Liver (tissue), 9 donors: ENCODE data around the gene PRDX2. TPM values are rescaled to one million over a fixed set of nuclear protein-coding genes. Genes with fewer than 3 reads are reported as not detected.

Source experiments
- DNase-seq: peaks from one replicate; pipeline ENCODE4 v3.0.0-alpha.2; 2017; ENCODE audit warnings: low spot score
- H3K27ac ChIP-seq, 2 donors: one replicate each; pipeline ENCODE4 v1.7.0; 2013; ENCODE audit warnings: inconsistent platforms in 2 of 2, low read length in 2 of 2, control low read depth in 1 of 2, low read depth in 1 of 2, mild to moderate bottlenecking in 1 of 2
- H3K27me3 ChIP-seq, 4 donors: one replicate each; pipeline versions ENCODE4 v1.6.1 to v1.7.0; 2013; ENCODE audit warnings: low read length in 3 of 4, inconsistent platforms in 1 of 4, mild to moderate bottlenecking in 1 of 4, moderate library complexity in 1 of 4; ENCODE audit not compliant: control insufficient read depth in 4 of 4, insufficient read depth in 4 of 4
- H3K36me3 ChIP-seq, 4 donors: one replicate each; pipeline versions ENCODE4 v1.6.1 to v1.7.0; 2013; ENCODE audit warnings: low read length in 3 of 4, mild to moderate bottlenecking in 3 of 4, low read depth in 1 of 4, moderate library complexity in 1 of 4; ENCODE audit not compliant: control insufficient read depth in 4 of 4, insufficient read depth in 3 of 4
- H3K4me1 ChIP-seq, 4 donors: one replicate each; pipeline versions ENCODE4 v1.6.1 to v1.7.0; 2013; ENCODE audit warnings: low read length in 3 of 4, mild to moderate bottlenecking in 3 of 4, moderate library complexity in 1 of 4; ENCODE audit not compliant: control insufficient read depth in 4 of 4, insufficient read depth in 4 of 4
- H3K4me3 ChIP-seq, 3 donors: one replicate each; pipeline versions ENCODE4 v1.6.1 to v1.7.0; 2013; ENCODE audit warnings: low read length in 3 of 3, control low read depth in 1 of 3, low read depth in 1 of 3, mild to moderate bottlenecking in 1 of 3
- H3K9ac ChIP-seq, 2 donors: one replicate each; pipeline ENCODE4 v1.7.0; 2013; ENCODE audit warnings: low read length in 2 of 2, mild to moderate bottlenecking in 2 of 2, moderate library complexity in 2 of 2, control low read depth in 1 of 2, low read depth in 1 of 2
- H3K9me3 ChIP-seq, 4 donors: one replicate each; pipeline versions ENCODE4 v1.6.1 to v1.7.0; 2013; ENCODE audit warnings: low read length in 3 of 4; ENCODE audit not compliant: control insufficient read depth in 4 of 4
- EGR1 ChIP-seq, 2 donors: IDR thresholded peaks; 2 replicates each; pipeline ENCODE4 v1.6.1; 2016 to 2018; ENCODE audit warnings: antibody characterized with exemption in 2 of 2, low read depth in 2 of 2
- FOXA2 ChIP-seq: IDR thresholded peaks from 2 replicates; pipeline ENCODE4 v1.6.1; 2016; ENCODE audit warnings: antibody characterized with exemption
- GABPA ChIP-seq, 2 donors: IDR thresholded peaks in 1 of 2; conservative IDR thresholded peaks in 1 of 2; 2 replicates each; pipeline ENCODE4 v1.6.1; 2016; ENCODE audit warnings: antibody characterized with exemption in 2 of 2, mild to moderate bottlenecking in 1 of 2, moderate library complexity in 1 of 2
- NR2F2 ChIP-seq: IDR thresholded peaks from 2 replicates; pipeline ENCODE4 v1.6.1; 2016; ENCODE audit warnings: antibody characterized with exemption
- RAD21 ChIP-seq, 2 donors: IDR thresholded peaks; 2 replicates each; pipeline ENCODE4 v1.6.1; 2016; ENCODE audit warnings: antibody characterized with exemption in 2 of 2, mild to moderate bottlenecking in 2 of 2
- RXRA ChIP-seq, 2 donors: IDR thresholded peaks; 2 replicates each; pipeline ENCODE4 v1.6.1; 2017 to 2018; ENCODE audit warnings: antibody characterized with exemption in 2 of 2, mild to moderate bottlenecking in 1 of 2
- SP1 ChIP-seq: IDR thresholded peaks from 2 replicates; pipeline ENCODE4 v1.6.1; 2018; ENCODE audit warnings: antibody characterized with exemption, mild to moderate bottlenecking
- TAF1 ChIP-seq: conservative IDR thresholded peaks from 2 replicates; pipeline ENCODE4 v1.6.1; 2016; ENCODE audit warnings: antibody characterized with exemption, mild to moderate bottlenecking
- YY1 ChIP-seq: IDR thresholded peaks from 2 replicates; pipeline ENCODE4 v1.6.1; 2016; ENCODE audit warnings: antibody characterized with exemption, mild to moderate bottlenecking
- ZBTB33 ChIP-seq: IDR thresholded peaks from 2 replicates; pipeline ENCODE4 v1.6.1; 2016; ENCODE audit warnings: antibody characterized with exemption
- WGBS: extraction: QIAGEN DNeasy Blood & Tissue Kit; methylation state at CpG from one replicate; pipeline ENCODE4 v1.1.7; 2013; 5-methylcytosine and 5-hydroxymethylcytosine counted together
- polyA plus RNA-seq, 2 donors: library from polyadenylated mRNA; stranded (reverse) in 1 of 2; unstranded in 1 of 2; fragments of 200-250 nt in 1 of 2; fragments of >200 nt in 1 of 2; fragmentation: Nextera tagmentation in 1 of 2; extraction: Ambion mirVana in 1 of 2; gene quantifications; one replicate each; pipeline versions ENCODE4 v1.2.1 to v1.2.3, GENCODE V29; 2013 to 2015
- total RNA-seq, 2 donors: library from RNA; depleted of rRNA; stranded (reverse); fragments of >200 nt; gene quantifications; one replicate each; pipeline ENCODE4 v1.2.3, GENCODE V29; 2014
- TF ChIP-seq, protein P1 (sequence below): IDR thresholded peaks from 2 replicates; pipeline ENCODE4 v1.6.1; 2016; ENCODE audit warnings: antibody characterized with exemption
- TF ChIP-seq, protein P2 (sequence below): fragments of 150-350 bp; IDR thresholded peaks from 2 replicates; pipeline ENCODE4 v1.5.1; 2017; ENCODE audit warnings: improper control_type of control experiment, low read depth, low read length; ENCODE audit not compliant: missing input control
- TF ChIP-seq, protein P3 (sequence below): IDR thresholded peaks from 2 replicates; pipeline ENCODE4 v1.6.1; 2016; ENCODE audit warnings: antibody characterized with exemption
- TF ChIP-seq, protein P4 (sequence below): IDR thresholded peaks from 2 replicates; pipeline ENCODE4 v1.6.1; 2016; ENCODE audit warnings: antibody characterized with exemption, mild to moderate bottlenecking
- donor health status: healthy.
- donor health status: healthy.
- donor health status: healthy.
- donor health status: healthy.
- donor health status: healthy.

PRDX2 gene
- total and polyA plus RNA-seq, 4 donors: 222 to 1,737 (median 283) TPM

GRCh38 chr19:12806242-12807081, 4.9 kb upstream of the PRDX2 start, which contains the start of gene RNASEH2A:
Gene RNASEH2A, plus strand, starts transcription at chr19:12806584. Its CDS starts 90 bp downstream, at chr19:12806674.
- Histone ChIP-seq H3K27me3 (no peaks in the 10 kb centered on the region), H3K27ac (peak within 1 kb of the TSS in 1 of 2 donors; percentile 10), H3K9me3 (no peaks in the 10 kb centered on the region), H3K4me1 (peaks cover 0 to 19% (median 17%) of the 10 kb centered on the region in 4 donors), H3K4me3 (peak within 1 kb of the TSS; percentile 22 to 67 (median 51)), H3K36me3 (no peaks in the 10 kb centered on the region), H3K9ac (peak within 1 kb of the TSS in 1 of 2 donors; percentile 41)
- WGBS: 4% methylated on average over 66 of the region's 66 CpGs
- TF ChIP-seq GABPA (IDR thresholded peaks at IDR 0.05 in 1 of 2, conservative IDR thresholded peaks at IDR 0.05 in 1 of 2) (peak in 1 of 2 donors; percentile 69), EGR1 (IDR thresholded peaks at IDR 0.05; ENCODE audit: low read depth in 2 of 2) (peak in 1 of 2 donors; percentile 51), TAF1 (no peak), YY1 (peak; percentile 93), SP1 (peak; percentile 18)
- TF ChIP-seq, protein P1, sequence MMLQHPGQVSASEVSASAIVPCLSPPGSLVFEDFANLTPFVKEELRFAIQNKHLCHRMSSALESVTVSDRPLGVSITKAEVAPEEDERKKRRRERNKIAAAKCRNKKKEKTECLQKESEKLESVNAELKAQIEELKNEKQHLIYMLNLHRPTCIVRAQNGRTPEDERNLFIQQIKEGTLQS: no peak
- TF ChIP-seq, protein P2, sequence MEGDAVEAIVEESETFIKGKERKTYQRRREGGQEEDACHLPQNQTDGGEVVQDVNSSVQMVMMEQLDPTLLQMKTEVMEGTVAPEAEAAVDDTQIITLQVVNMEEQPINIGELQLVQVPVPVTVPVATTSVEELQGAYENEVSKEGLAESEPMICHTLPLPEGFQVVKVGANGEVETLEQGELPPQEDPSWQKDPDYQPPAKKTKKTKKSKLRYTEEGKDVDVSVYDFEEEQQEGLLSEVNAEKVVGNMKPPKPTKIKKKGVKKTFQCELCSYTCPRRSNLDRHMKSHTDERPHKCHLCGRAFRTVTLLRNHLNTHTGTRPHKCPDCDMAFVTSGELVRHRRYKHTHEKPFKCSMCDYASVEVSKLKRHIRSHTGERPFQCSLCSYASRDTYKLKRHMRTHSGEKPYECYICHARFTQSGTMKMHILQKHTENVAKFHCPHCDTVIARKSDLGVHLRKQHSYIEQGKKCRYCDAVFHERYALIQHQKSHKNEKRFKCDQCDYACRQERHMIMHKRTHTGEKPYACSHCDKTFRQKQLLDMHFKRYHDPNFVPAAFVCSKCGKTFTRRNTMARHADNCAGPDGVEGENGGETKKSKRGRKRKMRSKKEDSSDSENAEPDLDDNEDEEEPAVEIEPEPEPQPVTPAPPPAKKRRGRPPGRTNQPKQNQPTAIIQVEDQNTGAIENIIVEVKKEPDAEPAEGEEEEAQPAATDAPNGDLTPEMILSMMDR: peak; percentile 1
- DNase-seq: peak; percentile 89

DNA sequence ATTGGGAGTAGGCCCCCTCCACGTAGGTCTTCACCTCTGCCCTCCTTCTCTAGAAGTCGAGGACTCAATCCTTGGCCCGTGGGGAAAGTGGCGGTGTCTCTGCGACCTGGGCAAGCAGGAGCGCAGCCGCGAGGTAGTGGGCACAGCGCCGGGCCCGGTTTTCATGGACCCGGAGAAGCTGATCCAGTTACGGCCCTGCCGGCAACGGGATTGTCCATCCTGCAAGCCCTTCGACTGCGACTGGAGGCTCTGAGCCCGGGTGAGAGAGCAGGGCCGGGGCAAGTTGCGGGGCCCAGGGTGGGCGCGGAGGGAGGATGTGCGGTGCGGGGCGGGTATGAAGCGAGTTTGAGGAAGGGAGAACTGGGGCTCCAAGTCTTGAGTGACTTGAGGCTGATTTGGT, 2.5 kb upstream of the PRDX2 start:
- no peak overlapping the region for H3K4me3 ChIP-seq
- WGBS: 94% methylated on average over 26 of the region's 26 CpGs
- peaks cover 0 to 3% (median 0%) of the 10 kb centered on the region in 4 donors for H3K36me3 ChIP-seq
- TF ChIP-seq RXRA (IDR thresholded peaks at IDR 0.05) (no peak), GABPA (IDR thresholded peaks at IDR 0.05 in 1 of 2, conservative IDR thresholded peaks at IDR 0.05 in 1 of 2) (no peak), NR2F2 (no peak), TAF1 (no peak), ZBTB33 (no peak), FOXA2 (no peak), SP1 (no peak), RAD21 (IDR thresholded peaks at IDR 0.05) (no peak)
- TF ChIP-seq, protein P3, sequence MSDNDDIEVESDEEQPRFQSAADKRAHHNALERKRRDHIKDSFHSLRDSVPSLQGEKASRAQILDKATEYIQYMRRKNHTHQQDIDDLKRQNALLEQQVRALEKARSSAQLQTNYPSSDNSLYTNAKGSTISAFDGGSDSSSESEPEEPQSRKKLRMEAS: no peak
- TF ChIP-seq, protein P4, sequence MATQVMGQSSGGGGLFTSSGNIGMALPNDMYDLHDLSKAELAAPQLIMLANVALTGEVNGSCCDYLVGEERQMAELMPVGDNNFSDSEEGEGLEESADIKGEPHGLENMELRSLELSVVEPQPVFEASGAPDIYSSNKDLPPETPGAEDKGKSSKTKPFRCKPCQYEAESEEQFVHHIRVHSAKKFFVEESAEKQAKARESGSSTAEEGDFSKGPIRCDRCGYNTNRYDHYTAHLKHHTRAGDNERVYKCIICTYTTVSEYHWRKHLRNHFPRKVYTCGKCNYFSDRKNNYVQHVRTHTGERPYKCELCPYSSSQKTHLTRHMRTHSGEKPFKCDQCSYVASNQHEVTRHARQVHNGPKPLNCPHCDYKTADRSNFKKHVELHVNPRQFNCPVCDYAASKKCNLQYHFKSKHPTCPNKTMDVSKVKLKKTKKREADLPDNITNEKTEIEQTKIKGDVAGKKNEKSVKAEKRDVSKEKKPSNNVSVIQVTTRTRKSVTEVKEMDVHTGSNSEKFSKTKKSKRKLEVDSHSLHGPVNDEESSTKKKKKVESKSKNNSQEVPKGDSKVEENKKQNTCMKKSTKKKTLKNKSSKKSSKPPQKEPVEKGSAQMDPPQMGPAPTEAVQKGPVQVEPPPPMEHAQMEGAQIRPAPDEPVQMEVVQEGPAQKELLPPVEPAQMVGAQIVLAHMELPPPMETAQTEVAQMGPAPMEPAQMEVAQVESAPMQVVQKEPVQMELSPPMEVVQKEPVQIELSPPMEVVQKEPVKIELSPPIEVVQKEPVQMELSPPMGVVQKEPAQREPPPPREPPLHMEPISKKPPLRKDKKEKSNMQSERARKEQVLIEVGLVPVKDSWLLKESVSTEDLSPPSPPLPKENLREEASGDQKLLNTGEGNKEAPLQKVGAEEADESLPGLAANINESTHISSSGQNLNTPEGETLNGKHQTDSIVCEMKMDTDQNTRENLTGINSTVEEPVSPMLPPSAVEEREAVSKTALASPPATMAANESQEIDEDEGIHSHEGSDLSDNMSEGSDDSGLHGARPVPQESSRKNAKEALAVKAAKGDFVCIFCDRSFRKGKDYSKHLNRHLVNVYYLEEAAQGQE: no peak
- peaks cover 0 to 32% (median 24%) of the 10 kb centered on the region in 4 donors for H3K4me1 ChIP-seq
- no peak for DNase-seq
- H3K9me3 ChIP-seq: no peaks in the 10 kb centered on the region
- no peak overlapping the region for H3K27ac ChIP-seq
- no peaks in the 10 kb centered on the region for H3K27me3 ChIP-seq
- no peak overlapping the region for H3K9ac ChIP-seq
